Raji (cell line): ENCODE data around the gene FKBP1B.

ENCODE experiments used
- POLR2A ChIP-seq: IDR thresholded peaks from 2 replicates; pipeline ENCODE4 v1.6.1; 2011; ENCODE audit warnings: low read depth, low read length, control low read depth; ENCODE audit not compliant: insufficient read depth

The FKBP1B gene

DNA sequence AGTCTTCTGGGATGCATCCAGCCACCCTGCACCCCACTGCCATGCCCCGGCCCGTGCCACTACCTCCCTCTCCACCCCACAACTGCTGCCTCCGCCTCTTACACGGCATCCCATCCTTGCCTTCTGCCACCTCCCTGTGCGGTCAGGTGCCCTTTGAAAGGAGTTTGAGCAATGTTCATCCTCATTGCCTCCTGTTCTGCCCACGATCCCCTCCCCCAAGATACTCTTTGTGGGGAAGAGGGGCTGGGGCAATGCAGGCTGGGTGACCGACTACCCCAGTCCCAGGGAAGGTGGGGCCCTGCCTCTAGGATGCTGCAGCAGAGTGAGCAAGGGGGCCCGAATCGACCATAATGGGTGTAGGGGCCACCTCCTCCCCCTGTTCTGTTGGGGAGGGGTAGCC lies 31.3 kb upstream of the FKBP1B start:
- TF ChIP-seq POLR2A = no peak

GRCh38 chr2:24019729-24020128 lies 29.8 kb upstream of the FKBP1B start:
- no peak for TF ChIP-seq POLR2A

GRCh38 chr2:24020244-24020643 lies 29.3 kb upstream of the FKBP1B start:
- TF ChIP-seq POLR2A = no peak

GRCh38 chr2:24021122-24021998 lies 28.2 kb upstream of the FKBP1B start:
- TF ChIP-seq POLR2A = no peak

DNA sequence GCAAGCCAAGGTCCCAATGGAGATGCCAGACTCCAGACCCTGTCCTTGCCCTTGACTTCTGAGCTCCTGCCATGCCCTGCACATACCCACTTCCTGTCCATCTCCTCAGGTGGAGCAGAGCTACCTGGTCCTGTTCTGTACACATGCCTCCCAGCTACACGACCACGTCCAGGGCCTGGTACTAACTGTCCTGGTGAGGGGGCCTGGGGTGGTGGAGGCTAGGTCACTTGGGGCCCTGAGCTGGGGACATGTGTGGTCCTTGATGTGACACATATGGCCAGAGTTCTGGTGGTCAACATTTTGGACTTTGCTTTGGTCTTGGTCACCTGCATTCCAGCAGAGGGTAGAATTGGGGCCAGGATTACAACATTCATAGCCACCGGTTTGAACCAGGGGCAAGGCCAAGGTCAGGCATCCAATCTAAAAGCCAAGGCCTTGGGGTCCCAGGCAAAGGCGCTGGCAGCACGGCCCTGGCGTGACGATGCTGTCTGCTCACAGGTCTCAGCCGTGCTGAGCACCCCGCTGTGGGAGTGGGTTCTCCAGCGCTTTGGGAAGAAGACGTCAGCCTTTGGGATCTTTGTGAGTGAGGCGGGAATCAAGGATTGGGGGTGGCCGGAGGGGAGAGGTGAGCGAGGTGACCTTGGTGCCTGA lies 27.1 kb upstream of the FKBP1B start:
- TF ChIP-seq POLR2A = no peak

DNA sequence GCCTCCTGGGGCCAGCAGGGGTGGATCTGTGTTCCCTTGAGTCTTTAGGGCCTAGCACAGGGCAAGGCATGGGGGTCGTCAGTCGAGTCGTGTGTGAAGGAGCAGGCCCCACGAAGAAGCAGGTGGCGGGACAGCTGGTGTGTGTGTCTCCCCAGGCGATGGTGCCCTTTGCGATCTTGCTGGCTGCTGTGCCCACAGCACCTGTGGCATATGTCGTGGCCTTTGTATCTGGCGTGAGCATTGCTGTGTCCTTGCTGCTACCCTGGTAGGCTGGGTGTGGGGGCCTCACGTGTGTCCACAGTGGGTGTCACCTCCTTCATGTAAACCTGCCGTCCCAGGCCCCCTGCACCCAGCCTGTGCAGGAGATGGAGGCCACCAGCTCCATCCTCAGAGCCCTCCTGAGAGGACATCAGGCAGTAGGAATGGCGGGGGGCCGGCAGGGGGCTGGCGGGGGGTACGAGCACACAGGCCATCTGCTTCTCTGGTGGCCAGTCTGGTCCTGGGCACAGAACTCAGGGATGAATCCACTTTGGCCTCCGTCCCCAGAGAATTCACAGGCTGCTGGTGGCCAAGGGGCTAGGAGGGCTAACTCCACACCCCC lies 26.5 kb upstream of the FKBP1B start:
- no peak for TF ChIP-seq POLR2A

- no peak for TF ChIP-seq POLR2A
Observed at GRCh38 chr2:24024018-24024417, 25.5 kb upstream of the FKBP1B start.

DNA sequence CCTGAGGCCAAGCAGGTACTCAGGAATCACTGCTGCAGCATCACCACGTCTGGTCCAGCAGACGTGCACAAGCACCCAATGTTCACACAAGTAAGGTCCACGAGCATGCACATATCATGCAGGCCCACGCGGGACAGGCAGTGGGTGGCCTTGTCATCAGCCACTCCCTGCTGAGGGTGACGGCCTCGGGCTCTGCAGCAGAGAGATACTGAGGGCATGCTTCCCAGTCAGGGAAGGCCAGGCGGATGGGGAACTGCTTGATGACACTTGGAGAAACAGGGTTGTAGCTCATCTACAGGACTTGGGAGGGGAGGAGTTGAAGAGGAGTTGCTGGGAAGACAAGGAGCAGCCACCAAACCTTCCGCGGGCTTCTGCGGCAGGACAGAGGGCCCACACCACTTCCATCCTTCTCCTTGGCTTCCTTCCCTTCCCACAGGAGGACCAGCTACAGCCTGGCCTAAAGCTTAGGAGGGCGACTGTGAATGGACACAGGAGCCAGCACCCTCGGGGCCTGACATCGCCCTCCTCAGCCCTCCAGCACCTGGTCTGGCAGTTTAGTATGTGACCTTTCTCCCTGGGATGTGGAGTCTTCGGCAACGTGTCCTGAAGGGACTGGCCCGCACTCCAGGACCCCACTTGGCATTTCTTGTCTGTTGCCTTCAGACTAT lies 24.4 kb upstream of the FKBP1B start:
- TF ChIP-seq POLR2A = no peak

DNA sequence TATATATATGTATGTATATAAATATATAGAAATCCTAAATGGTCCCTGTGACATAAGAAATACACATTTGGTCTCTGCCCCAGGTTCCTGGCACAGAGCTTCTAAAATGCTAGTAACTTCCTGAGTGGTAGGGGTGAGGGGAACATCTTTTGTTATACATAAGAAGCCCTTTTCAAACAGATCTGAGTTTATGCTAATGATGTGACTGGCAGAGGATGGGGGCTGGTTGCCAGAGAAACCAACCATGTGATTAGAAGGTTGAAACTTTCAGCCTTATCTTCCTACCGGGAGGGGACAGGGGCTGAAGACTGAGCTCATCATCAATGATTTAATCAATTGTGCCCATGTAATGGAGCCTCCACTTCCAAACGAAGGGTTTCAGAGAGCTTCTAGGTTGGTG lies 23.3 kb upstream of the FKBP1B start:
- TF ChIP-seq POLR2A = no peak

DNA sequence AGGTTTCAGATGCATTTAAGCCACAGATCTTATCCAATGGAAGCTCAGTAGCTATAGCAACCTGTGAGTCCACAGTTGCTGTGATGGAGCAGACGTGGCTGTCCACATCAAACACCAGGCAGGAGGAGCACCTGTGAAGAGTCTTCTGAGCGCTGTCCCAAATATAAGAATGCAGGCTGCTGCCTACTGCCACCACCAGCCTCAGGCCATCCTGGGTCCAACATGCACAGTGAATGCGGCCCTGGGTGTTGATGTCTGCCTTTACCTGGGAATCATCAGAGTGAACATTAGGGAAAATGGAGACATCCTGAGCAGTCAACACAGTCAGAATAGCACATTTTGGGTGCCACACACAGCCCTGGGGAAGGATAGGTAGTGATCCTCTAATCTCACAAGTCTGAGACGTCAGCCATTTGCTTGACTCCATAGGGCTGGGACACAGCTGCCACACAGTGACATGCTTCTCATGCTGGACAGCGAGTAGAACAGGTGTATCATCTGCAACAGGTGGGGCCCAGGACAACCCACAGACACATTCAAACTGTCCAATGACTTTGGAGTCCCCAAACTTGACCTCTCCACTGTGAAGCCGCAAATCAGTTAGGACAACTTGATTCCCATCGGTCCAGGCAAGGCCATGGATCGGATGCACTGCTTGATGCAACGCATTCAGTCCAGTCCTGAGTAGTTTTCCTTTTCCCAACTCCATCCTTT lies 10.6 kb upstream of the FKBP1B start:
- TF ChIP-seq POLR2A = no peak

DNA sequence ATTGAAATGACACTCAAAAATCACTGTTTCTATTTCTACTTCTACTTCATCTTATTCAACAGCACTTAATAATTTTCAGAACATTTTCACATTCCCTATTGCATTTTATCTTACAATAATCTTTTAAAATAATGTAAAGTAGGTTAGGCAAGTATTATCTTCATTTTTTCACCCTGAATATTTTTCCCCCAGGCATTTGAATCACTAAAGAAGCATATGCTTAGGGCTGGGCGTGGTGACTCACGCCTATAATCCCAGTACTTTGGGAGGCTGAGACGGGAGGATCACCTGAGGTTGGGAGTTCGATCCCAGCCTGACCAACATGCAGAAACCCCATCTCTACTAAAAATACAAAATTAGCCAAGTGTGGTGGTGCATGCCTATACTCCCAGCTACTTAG lies 9.0 kb upstream of the FKBP1B start:
- no peak for TF ChIP-seq POLR2A

DNA sequence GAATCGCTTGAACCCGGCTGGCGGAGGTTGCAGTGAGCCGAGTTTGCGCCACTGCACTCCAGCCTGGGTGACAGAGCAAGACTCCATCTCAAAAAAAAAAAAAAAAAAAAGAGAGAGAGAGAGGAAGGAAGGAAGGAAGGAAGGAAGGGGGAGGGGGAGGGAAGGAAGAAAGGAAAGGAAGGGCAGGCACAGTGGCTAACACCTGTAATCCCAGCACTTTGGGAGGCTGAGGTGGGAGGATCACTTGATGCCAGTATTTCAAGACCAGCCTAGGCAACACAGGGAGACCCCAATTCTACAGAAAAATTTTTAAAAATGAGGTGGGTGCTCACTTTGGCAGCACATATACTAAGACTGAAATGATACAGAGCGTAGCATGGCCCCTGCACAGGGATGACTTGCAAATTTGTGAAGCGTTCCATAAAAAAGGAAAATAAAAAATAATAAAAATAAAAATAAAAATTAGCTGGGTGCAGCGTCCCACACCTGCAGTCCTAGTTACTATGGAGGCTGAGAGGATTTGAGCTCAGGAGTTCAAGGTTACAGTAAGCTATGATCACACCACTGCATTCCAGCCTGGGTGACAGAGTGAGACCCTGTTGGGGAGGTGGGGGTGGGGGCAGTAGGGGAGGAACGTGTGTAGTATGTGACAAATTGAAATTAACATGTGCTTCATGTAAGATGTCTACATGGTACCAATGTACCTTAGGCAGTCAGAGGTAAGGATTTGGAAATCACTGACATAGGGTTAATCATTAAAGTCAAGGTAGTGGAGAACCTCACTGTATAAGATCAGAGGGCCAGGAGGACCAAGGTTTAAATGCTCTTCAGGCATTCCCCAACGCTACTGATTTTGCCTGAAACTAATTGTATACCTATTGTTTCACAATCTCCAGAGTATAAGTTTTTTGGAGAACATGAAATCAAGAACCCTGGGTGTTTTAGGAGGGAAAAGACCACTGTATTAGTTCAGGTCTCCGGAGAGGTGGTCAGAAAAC lies 3.7 kb upstream of the FKBP1B start:
- TF ChIP-seq POLR2A = no peak

GRCh38 chr2:24046599-24046929 lies 3.0 kb upstream of the FKBP1B start:
- no peak for TF ChIP-seq POLR2A
